ENCODE data around the gene EPN1.

EPN1 gene

DNA sequence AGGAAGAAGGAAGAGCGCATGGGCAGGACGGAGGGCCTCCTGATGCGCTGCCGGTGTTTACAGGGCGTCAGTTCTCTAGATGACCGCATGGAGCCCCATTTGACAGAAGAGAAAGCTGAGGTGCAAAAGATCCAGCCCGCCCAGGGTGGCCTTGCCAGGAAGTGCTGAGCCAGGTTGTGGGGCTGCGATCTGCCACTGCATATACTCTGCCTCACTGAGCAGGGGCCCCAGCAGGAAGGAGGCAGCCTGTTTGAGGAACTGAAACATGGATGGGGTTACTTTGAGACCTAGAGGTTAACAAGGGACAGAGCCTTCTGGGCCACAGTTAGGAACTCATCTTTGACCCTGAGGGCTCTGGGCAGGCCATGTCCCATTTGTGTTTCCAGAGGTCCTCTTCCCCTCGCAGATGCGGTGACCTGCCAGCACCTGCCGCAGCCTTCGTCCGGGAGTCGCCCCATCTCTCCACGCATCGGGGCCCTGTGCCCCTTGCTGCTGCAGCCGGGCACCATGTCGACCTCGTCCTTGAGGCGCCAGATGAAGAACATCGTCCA lies 3.2 kb downstream of the EPN1 start:
- DNase-seq (ENCODE audit: low read depth in 2 of 2, low spot score in 1 of 2): no peak

DNA sequence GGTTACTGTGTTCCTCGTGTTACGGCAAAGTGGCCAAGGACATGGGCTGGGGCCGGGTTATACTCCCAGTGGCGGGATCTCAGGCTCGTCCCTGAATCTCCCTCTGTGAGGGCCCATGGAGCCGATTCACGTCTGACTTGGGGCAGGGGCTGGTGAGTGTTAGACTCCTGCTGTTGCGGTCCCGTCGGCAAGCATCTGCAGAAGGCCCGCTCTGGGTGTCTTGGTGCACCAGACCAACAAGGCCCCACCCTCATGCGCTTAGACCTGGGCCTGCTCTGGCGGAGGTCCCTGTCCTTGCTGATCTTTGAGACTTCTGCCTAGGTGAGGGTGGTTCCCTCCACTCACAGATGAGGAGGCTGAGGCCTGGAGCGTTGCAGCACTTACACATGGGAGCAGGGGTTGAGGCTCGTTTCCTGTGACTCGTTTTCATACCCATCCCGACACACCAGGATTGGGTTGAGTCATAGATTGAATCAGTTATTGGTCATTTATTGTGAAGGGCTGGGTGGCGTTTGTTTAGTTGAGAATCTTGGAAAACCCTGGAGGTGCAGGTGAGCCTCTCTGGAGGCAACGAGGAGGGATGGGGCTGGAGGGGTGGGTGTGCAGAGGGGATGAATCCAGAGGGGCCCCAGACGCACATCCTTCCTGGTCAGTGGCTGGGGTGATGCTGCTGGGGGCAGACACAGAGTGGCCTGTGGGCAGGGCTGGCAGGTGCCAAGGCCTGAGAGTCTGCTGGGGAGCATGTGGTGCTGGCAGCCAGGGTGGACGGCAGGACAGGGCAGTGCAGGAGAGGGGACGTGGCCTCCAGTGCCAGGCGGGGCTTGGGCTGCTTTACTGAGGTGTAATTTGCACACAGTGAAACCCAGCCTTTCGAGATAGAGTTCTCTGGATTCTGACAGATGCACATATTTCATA lies 4.6 kb downstream of the EPN1 start:
- no peak for DNase-seq (ENCODE audit: low read depth in 2 of 2, low spot score in 1 of 2)

DNA sequence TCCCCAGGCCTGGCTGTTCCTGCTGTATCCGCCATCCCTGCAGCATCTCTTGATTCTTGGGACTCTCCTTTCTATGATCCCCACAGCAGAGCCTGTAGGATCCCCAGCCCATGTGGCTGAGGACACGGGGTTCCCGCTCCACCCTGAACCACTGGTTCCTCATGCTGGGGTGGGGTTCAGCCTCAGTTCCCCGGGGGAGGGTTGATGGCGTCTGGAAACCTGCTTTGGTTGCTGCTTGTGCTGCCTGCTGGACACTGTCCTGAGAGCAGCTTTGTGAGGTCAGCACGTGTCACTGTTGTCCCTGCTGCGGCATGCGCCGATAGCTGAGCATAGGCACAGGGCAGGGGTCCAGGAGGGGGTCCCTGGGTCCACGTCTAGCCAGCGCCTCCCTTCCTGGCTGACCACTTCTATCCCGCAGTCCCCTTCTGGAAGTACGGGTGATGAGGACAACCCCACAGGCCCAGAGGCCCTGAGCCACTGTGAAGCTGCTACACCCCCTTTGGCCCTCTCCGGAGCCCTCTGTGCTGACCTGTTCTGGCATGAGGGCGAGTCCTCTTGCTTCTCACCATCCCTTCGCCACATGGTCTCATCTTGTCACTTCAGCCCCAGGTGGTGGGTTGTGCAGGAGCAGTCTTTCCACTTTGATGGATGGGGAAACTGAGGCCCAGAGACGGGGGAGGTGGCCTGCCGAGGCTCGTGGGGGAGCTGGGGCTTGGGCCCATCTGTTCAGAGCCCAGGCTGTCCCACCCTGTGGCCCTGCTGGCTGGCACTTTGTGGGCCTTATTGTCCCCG lies 5.5 kb downstream of the EPN1 start:
- no peak for DNase-seq (ENCODE audit: low read depth in 2 of 2, low spot score in 1 of 2)

DNA sequence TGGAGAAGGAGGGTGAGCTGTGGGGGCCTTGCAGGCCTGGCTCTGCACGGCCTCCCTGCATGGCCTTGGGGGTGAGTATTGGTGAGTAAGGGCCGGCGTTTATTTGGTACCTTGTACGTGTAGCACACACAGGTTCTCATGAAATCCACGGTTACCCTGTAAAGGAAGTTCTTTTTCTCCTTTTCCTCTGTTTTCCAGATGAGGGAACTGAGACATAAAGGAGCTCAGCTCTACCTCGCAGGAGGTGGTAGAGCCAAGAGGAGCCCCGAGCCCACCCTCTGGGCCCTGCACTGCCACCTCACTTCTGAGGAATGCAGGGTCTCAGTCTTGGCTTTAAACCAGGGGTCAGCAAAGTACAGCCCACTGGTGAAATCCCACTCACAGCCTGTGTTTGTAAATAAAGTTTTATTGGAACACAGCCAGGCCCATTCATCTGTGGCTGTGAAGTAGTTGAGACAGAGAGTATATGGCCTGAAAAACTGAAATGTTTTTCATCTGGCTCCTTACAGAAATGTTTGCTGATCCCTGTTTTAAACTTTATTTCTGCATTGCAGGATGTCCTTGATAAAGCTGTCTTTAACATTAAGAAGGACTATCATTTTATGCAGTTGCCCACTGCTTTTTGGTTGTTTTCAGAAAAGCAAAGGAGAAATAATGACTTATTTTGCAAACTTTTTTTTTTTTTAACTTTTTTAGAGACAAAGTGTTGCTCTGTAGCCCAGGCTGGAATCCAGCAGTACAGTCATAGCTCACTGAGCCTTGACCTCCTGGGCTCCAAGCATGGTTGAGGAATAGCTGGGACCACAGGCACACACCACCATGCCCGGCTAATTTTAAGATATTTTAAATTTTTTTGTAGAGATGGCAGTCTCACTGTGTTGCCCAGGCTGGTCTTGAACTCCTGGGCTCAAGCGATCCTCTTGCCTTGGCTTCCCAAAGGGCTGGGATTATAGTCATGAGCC lies 6.4 kb downstream of the EPN1 start:
- no peak for DNase-seq (ENCODE audit: low read depth in 2 of 2, low spot score in 1 of 2)

DNA sequence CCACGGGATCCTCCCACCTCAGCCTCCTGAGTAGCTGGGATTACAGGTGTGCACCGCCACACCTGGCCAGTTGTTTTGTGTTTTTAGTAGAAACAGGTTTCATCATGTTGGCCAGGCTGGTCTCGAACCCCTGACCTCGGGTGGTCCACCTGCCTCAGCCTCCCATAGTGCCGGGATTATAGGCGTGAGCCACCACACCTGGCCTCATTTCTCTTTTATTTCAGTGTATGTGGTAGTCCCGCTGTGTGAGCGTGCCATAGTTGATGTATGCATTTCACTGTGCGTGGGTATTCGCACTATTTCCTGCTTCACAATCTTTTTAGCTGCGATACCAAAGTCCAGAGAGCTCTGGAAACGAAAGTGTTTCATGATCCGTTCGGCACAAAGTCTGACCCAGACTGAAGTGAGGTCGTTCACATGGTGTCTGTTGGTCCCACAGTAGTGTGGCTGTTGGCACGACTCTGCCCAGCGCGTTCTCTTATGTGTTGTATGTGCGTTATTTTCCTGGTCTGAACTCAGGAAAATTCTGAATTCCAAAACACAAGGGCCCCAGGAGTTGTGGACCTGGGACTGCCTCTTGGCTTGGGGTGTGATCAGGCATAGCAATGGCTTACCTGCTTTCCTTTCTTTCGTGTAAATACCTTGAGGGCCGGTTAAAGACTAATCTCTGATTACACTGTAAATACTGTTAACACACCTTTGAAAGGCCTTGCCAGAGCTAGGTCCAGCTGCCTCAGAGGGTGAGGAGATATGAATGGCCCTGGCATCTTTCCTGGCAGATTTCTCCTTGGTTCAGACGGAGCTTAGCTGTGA lies 8.6 kb downstream of the EPN1 start:
- no peak for DNase-seq (ENCODE audit: low read depth in 2 of 2, low spot score in 1 of 2)

DNA sequence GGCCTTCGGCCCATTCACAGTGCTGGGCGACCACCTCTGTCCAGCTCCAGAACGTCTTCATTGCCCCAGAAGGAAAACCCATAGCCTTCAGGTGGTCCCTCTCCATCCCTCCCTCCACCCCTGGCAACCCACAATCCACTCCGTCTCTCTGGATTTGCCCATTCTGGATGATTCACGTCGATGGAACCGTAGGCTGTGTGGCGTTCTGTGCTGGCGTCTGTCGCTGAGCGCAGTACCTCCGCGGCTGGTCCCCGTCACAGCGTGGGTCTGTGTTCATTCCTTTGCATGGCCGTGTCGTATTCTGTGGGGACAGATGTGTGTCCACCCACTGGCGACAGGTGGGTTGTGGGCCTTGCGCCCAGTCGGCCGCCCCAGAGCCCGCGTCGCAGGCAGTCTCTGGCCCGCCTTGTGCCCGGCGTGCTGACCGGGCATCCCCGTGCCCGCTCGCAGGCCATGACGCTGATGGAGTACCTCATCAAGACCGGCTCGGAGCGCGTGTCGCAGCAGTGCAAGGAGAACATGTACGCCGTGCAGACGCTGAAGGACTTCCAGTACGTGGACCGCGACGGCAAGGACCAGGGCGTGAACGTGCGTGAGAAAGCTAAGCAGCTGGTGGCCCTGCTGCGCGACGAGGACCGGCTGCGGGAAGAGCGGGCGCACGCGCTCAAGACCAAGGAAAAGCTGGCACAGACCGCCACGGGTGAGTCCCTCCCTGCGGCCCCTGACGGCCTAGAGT lies 10.1 kb downstream of the EPN1 start:
- DNase-seq (ENCODE audit: low read depth in 2 of 2, low spot score in 1 of 2): no peak

DNA sequence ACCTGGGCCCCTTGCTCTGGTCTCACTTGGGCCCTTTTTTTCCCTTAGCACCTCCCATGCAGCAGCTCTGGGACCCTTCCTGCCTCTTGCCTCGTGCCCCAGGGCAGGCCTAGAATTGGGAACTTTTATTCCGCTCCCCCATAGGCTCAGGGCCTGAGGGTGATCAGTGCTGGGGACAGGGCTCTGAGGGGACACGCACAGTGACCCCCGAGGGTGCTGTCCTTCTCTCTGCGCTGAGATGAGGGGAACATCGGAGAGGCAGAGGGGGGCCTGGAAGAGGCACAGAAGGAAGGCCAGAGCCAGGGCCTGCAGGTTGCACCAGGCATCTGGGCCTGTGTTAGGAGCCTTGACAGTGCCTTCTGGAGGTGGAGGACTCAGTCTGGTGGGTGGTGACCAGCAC lies 10.8 kb downstream of the EPN1 start:
- DNase-seq (ENCODE audit: low read depth in 2 of 2, low spot score in 1 of 2): no peak

DNA sequence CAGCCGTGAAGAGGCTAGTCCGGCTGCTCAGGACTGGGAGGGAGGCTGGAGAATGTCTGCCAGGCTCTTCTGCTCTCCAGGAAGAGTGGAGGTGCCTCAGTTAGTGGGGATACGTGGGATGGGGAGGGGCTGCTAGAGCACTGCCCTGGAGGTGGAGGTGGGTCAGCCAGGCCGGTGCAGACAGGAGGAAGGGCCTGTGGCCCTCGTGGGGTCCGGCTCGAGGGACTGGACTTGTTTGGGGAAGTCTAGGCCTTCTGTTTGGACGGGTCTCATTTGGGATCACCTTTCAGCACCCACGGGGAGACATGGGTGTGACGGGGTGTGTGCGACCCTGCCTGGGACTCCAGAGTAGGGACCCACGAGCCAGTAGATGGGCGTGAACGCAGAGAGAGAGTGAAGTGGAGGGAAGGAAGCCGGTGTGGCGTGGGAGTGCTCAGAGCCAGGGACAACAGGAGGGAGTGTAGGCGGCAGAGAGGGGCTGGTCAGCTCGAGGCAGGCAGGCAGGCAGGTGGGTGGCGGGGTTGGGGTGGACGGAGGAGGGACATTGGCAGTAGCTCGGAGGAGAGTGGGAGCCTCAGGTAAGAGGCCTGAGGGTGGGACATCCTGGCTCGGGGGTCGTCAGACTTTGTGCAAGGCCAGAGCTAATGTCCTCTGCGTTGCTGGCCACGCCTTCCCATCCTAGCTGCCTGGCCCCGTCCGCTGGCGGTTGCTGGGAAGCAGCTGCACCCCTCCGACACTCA lies 11.5 kb downstream of the EPN1 start:
- no peak for DNase-seq (ENCODE audit: low read depth in 2 of 2, low spot score in 1 of 2)

DNA sequence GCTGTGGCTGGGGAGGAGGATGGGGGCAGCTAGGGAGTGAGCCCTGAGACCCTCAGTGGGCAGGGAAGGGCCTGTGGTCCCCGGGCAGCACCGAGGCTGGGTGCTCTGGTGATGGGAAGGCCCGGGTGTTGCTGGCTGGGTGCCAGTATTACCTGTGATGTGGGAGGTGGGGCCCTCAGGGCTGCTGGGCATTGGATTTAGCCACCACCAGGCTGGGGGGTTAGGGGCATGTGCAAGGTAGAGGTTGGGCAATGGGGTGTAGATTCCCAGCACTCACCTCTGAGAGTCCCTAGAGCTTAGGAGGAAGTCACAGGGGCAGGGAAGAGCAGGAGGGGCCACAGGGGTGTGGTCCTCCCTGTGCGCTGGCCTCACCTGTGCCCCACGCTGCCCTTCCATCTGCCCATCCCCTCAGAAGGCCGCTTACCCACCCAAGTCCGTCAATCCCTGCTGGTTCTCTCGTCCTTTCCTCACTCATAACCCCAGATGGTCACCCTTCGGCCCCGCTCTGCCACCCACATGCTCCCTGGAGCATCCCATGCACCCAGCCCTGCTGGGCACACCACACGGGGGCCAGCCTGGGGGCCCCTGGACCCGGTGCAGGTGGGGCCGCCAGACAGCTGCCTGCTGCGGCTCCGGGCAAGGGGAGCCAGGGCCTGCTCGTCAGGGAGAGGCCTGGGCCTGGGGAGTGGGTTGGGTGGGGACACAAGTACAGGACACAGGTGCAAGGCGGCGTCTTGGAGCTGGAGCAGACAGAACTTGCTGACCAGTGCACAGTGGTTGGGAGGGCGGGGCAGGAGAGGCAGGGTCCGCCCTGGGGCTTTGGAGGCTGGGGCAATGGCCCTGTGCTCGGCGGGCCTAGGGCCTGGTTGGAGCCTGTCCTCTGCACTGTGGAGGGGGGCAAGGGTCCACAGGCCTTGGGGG lies 12.5 kb downstream of the EPN1 start:
- no peak for DNase-seq (ENCODE audit: low read depth in 2 of 2, low spot score in 1 of 2)

DNA sequence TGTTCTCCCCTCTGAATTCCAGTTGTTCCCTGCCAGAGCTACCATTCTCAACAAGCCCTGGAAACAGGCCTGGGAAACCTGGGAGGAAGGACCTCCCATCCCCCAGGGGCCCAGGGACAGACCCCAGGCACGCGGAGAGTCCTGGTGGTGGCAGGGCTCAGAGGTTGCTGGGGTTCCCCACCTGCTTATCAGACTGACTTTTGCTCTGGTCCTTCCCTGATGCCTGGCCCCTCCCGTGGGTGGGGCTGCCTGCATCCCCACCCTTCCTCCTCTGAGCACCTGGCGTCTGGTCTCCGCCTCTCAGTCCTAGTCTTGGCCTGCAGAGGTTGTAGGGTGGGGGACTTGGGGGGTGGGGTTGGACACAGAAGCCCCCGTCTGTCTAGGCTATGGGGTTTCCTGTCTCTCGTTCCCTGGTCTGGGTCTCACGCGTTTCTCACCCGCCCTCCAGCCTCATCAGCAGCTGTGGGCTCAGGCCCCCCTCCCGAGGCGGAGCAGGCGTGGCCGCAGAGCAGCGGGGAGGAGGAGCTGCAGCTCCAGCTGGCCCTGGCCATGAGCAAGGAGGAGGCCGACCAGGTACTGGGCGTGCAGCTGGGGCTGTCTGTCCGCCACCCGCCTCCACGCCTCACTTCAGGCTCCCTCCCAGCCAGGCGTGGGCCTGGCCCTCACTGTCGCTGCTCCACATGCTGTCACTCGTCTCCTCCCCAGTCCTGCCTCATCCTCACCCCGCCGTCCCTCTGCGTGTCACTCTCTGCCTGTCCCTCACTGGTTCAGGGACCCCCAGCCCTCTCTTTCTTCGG lies 13.6 kb downstream of the EPN1 start:
- no peak for DNase-seq (ENCODE audit: low read depth in 2 of 2, low spot score in 1 of 2)

DNA sequence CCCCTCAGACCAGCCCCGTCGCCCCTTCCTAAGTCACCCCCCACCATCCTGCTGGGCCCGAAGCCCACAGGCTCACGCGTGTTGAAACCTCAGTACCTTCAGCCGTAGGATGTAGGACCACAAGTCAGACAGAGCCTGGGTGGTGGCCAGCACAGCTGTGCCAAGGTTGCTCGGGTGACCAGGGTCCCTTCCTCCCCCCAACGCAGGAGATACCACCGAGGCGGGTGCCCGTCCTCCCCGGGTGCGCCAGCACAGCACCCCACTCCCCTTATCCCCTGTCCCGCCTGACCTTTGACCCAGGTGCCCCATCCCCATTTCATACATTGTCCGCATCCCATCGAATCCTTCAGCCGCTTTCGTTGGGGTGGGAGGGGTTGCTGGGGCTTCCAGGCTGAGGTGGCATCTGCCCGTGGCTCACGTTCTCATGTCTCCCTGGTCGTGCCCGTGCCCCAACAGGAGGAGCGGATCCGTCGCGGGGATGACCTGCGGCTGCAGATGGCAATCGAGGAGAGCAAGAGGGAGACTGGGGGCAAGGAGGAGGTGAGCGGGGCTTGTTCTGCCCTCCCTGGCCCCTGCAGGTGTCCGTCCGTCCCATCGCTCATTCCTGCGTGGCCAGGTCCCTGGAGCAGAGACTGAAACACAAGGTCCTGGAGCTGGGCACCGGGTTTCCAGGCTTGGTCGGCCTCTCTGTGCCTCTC lies 14.5 kb downstream of the EPN1 start:
- no peak for DNase-seq (ENCODE audit: low read depth in 2 of 2, low spot score in 1 of 2)

DNA sequence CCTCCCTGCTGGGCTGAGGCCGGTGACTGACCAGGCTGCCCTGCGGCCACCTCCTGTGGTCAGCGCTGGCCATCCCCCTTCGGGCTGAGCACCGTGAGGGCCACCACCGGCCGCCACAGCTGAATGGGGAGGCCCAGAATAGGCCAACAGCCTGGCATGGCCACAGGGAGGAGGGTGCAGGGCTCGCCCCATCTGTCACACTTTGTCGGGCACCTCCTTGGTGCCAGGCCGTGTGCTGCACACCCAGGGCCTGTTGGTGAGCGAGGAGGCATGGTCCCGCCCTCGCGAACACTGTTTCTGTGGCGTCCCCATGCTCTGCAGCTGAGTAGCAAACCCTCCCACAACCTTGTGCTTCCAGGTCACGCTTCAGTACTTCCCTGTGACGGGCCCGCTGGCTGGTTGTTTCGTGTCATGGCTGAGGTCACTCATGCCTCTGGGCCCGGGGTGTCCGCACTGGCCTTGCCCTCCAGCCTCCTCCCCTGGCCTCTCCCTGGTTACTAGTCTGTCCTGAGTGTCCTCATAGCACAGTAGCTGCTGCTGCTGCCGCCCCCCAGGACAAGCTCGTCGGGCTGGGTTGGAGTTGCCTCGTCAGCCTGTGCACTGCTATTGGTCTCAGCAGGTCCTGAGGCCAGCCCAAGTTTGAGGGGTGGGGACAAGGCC lies 15.2 kb downstream of the EPN1 start:
- no peak for DNase-seq (ENCODE audit: low read depth in 2 of 2, low spot score in 1 of 2)

DNA sequence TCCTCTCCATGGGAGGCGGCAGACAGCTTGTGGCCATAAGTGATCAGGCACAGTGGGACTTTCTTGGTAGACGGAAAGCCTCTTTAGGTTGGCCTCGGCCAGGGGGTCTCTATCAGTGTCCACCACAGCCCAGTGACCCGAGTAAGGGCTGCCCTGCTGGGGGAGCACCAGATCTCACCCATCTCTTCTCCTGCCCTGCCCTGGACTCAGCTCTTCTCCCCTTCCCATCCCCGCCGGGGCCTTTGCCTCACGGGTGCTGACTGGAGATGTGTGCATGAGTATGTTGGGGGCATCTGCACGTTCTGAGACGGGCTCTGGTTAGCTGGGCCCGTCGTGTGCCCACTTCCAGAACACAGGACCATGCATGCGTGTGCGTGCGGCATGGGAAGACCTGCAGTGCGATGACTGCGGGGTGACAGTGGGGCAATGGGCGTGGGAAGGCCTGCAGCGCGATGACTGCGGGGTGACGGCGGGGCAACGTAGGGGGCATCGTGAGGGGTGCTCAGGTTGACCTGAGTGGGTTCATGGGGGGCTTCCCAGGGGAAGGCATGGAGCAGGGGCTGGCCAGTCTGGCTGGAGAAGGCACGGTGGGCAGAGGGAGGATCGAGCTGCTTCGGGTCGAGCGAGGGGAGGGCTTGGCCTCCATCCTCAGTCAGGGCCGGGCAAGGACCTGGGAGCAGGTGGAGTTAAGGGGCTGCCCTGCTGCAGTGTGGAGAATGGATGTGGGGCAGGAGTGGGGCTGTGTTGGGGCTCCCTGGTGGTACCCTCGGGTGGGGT lies 15.9 kb downstream of the EPN1 start:
- DNase-seq (ENCODE audit: low read depth in 2 of 2, low spot score in 1 of 2): no peak

DNA sequence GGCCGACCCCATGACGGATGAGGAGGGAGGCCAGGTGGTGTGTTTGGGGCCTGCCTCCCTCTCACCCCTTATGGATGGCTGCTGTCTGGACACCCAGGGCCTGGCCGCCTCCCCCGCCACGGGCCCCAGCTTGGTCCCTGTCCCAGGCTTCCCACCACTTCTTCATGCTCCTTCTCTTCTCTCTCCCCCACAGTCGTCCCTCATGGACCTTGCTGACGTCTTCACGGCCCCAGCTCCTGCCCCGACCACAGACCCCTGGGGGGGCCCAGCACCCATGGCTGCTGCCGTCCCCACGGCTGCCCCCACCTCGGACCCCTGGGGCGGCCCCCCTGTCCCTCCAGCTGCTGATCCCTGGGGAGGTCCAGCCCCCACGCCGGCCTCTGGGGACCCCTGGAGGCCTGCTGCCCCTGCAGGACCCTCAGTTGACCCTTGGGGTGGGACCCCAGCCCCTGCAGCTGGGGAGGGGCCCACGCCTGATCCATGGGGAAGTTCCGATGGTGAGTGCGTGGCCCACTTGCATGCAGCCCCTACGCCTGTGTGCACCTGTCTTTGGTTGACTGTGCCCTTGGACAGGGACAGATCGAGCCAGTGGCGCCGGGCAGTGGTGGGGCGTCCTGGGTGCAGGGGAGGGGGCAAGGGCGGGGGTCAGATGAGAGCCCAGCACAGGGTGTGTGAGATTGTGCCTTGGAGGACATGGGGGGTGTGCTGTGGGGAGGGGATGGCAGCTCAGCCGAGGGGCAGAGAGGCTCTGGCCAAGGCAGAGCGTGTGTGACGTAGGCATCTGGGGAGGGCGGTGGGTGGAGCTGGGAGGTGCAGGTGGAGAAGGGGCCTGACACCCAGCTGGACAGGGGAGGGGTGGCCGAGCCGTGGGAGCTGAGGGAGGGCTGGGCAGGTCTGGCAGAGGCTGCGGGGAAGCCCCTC lies 16.8 kb downstream of the EPN1 start:
- no peak for DNase-seq (ENCODE audit: low read depth in 2 of 2, low spot score in 1 of 2)

Measured in stimulated activated CD8-positive, alpha-beta memory T cell treated with anti-CD3 and anti-CD28 coated beads, Interleukin-4, amount 100 ng/mL, for 4 hours (primary cell).